GM23248 (cell line): Measurements from ENCODE around the gene SCN1B.

Experiments used
- EZH2 ChIP-seq: fragments of 200-600 bp; sonication (generic); IDR thresholded peaks from 2 replicates; pipeline ENCODE4 v1.6.1; 2018; ENCODE audit warnings: antibody characterized with exemption, mild to moderate bottlenecking; ENCODE audit not compliant: insufficient read depth, poor library complexity, severe bottlenecking
- EZH2phosphoT487 ChIP-seq: fragments of 200-600 bp; sonication (generic); IDR thresholded peaks from 2 replicates; pipeline ENCODE4 v1.6.1; 2018; ENCODE audit warnings: antibody characterized with exemption, moderate library complexity, mild to moderate bottlenecking, low read depth; ENCODE audit not compliant: insufficient read depth

DNA sequence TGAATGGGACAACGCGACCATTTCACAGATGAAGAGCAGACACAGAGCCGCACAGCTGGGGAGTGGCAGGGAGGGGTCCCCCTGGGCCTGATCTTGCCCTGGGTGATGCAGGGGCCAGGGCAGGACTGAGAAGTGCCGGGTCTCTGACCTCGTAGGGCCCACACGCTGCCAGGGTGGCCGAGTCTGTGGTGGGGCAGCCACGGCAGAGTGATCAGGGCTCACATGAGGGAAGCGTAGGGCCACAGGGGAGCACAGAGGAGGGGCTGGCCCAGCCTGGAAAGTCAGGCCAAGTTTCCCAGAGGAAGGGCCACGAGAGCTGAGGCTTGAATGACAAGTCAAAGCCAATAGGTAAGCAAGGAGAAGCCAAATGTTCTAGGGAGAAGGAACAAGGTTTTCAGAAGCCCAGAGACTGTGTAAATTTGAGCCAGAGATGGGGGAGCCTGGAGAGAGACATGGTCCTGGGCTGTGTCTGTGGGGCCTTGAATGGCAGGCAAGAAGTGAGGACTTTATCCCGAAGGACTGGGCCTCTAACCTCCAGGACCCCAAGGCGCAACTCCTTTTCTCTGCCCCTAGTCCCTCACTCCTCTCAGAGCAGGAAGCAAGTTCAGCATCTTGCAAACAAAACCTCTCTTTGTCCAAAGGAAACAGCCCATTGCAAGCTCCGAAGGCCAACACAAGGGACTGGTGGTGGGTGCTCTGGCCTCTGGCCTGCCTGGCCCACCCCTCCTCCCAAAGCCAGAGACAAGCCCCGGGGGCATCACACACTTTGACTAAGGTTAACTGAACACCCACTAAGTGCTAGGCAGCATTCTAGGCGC, 53.6 kb downstream of the SCN1B start:
- TF ChIP-seq EZH2: no peak
- no peak for TF ChIP-seq EZH2phosphoT487
